ENCODE results near the gene FBXW8.

FBXW8 gene

GRCh38 chr12:116884871-116885270, 25.9 kb upstream of the FBXW8 start:
- in situ Hi-C loops (cut with MboI; ENCODE audit: low sequenced_read_pairs): no loop called here

- in situ Hi-C loops (cut with MboI; ENCODE audit: low sequenced_read_pairs): no loop called here
Observed at GRCh38 chr12:116885491-116885890, 25.3 kb upstream of the FBXW8 start.

- in situ Hi-C loops (cut with MboI; ENCODE audit: low sequenced_read_pairs): no loop called here
Observed at GRCh38 chr12:116887244-116887643, 23.5 kb upstream of the FBXW8 start.

GRCh38 chr12:116887897-116888296, 22.9 kb upstream of the FBXW8 start:
- in situ Hi-C loops (cut with MboI; ENCODE audit: low sequenced_read_pairs): no loop called here

- in situ Hi-C loops (cut with MboI; ENCODE audit: low sequenced_read_pairs): no loop called here
Observed at GRCh38 chr12:116890330-116890729, 20.4 kb upstream of the FBXW8 start.

GRCh38 chr12:116891019-116891418, 19.7 kb upstream of the FBXW8 start:
- in situ Hi-C loops (cut with MboI; ENCODE audit: low sequenced_read_pairs): no loop called here

GRCh38 chr12:116892349-116893140, 18.2 kb upstream of the FBXW8 start:
- in situ Hi-C loops (cut with MboI; ENCODE audit: low sequenced_read_pairs): no loop called here

GRCh38 chr12:116894913-116895312, 15.8 kb upstream of the FBXW8 start:
- in situ Hi-C loops (cut with MboI; ENCODE audit: low sequenced_read_pairs): no loop called here

GRCh38 chr12:116896411-116896924, 14.3 kb upstream of the FBXW8 start:
- in situ Hi-C loops (cut with MboI; ENCODE audit: low sequenced_read_pairs): no loop called here

- in situ Hi-C loops (cut with MboI; ENCODE audit: low sequenced_read_pairs): no loop called here
Observed at GRCh38 chr12:116897476-116897875, 13.3 kb upstream of the FBXW8 start.

GRCh38 chr12:116898669-116899068, 12.1 kb upstream of the FBXW8 start:
- in situ Hi-C loops (cut with MboI; ENCODE audit: low sequenced_read_pairs): no loop called here

- in situ Hi-C loops (cut with MboI; ENCODE audit: low sequenced_read_pairs): no loop called here
Observed at GRCh38 chr12:116901612-116902011, 9.1 kb upstream of the FBXW8 start.

- in situ Hi-C loops (cut with MboI; ENCODE audit: low sequenced_read_pairs): no loop called here
Observed at GRCh38 chr12:116903818-116904217, 6.9 kb upstream of the FBXW8 start.

- in situ Hi-C loops (cut with MboI; ENCODE audit: low sequenced_read_pairs): no loop called here
Observed at GRCh38 chr12:116906285-116906684, 4.5 kb upstream of the FBXW8 start.

GRCh38 chr12:116910280-116910644, 488 bp upstream of the FBXW8 start:
- in situ Hi-C loops (cut with MboI; ENCODE audit: low sequenced_read_pairs): no loop called here

- in situ Hi-C loops (cut with MboI; ENCODE audit: low sequenced_read_pairs): no loop called here
Observed at GRCh38 chr12:116915326-116915725, 4.6 kb downstream of the FBXW8 start.

GRCh38 chr12:116916122-116916521, 5.4 kb downstream of the FBXW8 start:
- in situ Hi-C loops (cut with MboI; ENCODE audit: low sequenced_read_pairs): no loop called here

- in situ Hi-C loops (cut with MboI; ENCODE audit: low sequenced_read_pairs): no loop called here
Observed at GRCh38 chr12:116916714-116917114, 6.0 kb downstream of the FBXW8 start.

- in situ Hi-C loops (cut with MboI; ENCODE audit: low sequenced_read_pairs): no loop called here
Observed at GRCh38 chr12:116918464-116918863, 7.7 kb downstream of the FBXW8 start.

- in situ Hi-C loops (cut with MboI; ENCODE audit: low sequenced_read_pairs): no loop called here
Observed at GRCh38 chr12:116919247-116919661, 8.5 kb downstream of the FBXW8 start.

GRCh38 chr12:116919706-116920485, 9.1 kb downstream of the FBXW8 start:
- in situ Hi-C loops (cut with MboI; ENCODE audit: low sequenced_read_pairs): no loop called here

GRCh38 chr12:116920939-116921338, 10.2 kb downstream of the FBXW8 start:
- in situ Hi-C loops (cut with MboI; ENCODE audit: low sequenced_read_pairs): no loop called here
